ENCODE measurements around the gene MVK.

DNA sequence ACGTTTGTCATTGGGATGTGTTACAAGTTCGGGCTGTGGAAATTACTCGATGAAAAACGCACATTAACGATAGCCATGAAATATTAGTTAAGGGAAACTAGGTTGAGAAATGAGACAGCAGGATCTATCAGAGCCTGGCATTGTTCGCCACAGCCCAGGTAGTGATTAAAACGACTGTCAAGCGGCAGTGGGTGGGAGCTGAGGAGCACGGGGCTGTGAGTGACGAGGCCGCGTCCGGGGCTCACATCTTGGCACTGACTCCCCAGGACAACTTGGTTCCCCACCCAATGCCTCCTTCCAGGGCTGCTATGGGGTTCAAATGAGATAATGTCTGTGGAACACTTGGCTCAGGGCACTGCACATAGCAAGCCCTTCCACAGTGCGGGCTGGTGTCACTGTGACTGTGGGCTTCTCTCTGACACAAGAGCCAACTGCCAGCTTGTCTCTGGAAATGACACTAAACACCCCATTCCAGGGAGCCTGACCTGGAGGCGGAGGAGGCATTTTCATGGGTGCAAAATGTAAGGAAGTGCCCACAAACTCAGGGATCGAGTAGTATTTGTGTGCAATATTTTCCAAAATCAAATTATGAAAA is 19.6 kb upstream of the MVK start:
- TF ChIP-seq, protein P1, sequence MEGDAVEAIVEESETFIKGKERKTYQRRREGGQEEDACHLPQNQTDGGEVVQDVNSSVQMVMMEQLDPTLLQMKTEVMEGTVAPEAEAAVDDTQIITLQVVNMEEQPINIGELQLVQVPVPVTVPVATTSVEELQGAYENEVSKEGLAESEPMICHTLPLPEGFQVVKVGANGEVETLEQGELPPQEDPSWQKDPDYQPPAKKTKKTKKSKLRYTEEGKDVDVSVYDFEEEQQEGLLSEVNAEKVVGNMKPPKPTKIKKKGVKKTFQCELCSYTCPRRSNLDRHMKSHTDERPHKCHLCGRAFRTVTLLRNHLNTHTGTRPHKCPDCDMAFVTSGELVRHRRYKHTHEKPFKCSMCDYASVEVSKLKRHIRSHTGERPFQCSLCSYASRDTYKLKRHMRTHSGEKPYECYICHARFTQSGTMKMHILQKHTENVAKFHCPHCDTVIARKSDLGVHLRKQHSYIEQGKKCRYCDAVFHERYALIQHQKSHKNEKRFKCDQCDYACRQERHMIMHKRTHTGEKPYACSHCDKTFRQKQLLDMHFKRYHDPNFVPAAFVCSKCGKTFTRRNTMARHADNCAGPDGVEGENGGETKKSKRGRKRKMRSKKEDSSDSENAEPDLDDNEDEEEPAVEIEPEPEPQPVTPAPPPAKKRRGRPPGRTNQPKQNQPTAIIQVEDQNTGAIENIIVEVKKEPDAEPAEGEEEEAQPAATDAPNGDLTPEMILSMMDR (IDR thresholded peaks at IDR 0.05), result no peak
- TF ChIP-seq EP300 (IDR thresholded peaks at IDR 0.05) (no peak), POLR2A (IDR thresholded peaks at IDR 0.05) (no peak)

Data from stomach (tissue), 4 donors.